Measurements from ENCODE around the gene CXCL11. TPM values are rescaled to one million over a fixed set of nuclear protein-coding genes. Genes with fewer than 3 reads are reported as not detected.

CXCL11 gene
- total and polyA plus RNA-seq, 10 of the 15 experiments (the other 5 are each of a cell fraction or from before 2014, with no cell fraction given), result 0.04 TPM; not detected in 9

GRCh38 chr4:76011018-76011670 is 24.7 kb downstream of the CXCL11 start:
- peak overlapping the region; percentile 85 for H3K27ac ChIP-seq (ENCODE audit: control insufficient read depth, insufficient read depth)
- peaks cover 0 to 2% of the 10 kb centered on the region in 2 experiments; a peak in 1 of 4 replicates for H3K27me3 ChIP-seq (replicated peaks in 1 of 2; ENCODE audit: control insufficient read depth in 2 of 2, insufficient read depth in 2 of 2, low read length in 1 of 2)
- POLR2A ChIA-PET, result no interaction called here
- RAD21 ChIA-PET (ENCODE audit: unreplicated experiment), result interaction anchor here (0.8 to 1.1 kb wide), 2 partner anchors 15 to 48 kb away, joined by 4 read pairs; no protein-coding TSS in a partner anchor
- H3K9me3 ChIP-seq (replicated peaks; ENCODE audit: control insufficient read depth, insufficient read depth, low read length), result no peaks in the 10 kb centered on the region; the same call in 2 of the 3 replicates
- no peak for DNase-seq (ENCODE audit: low read depth, low spot score)
- H3K79me2 ChIP-seq (ENCODE audit: control insufficient read depth, insufficient read depth, low read length), result no peaks in the 10 kb centered on the region
- SMC1A ChIA-PET (ENCODE audit: uncharacterized antibody, unreplicated experiment), result no interaction called here
- peak overlapping the region; percentile 15; the same call in 1 of the 2 replicates for H3K9ac ChIP-seq (ENCODE audit: control insufficient read depth, insufficient read depth, low read length)
- WGBS (ENCODE audit: insufficient coverage, insufficient replicate concordance, low lambda C conversion rate, missing lambda C conversion rate), result 93% methylated on average over 31 of the region's 31 CpGs
- no TSS peak for BruUV-seq (replicated peaks)
- ATAC-seq, result no peak
- in situ Hi-C loops (cut with MboI) (no loop called here), intact Hi-C loops (cut with micrococcal nuclease; ENCODE audit: unreplicated experiment) (loop anchor here (5.0 kb wide), 1 partner anchor 46 kb away; no protein-coding TSS in a partner anchor)
- H2AFZ ChIP-seq (ENCODE audit: control insufficient read depth, low read depth, low read length), result peak overlapping the region; percentile 74; the same call in 1 of the 2 replicates
- no peaks in the 10 kb centered on the region for H3K36me3 ChIP-seq (ENCODE audit: control insufficient read depth in 2 of 2, insufficient read depth in 2 of 2, low read length in 1 of 2)
- FAIRE-seq, result no peak
- CTCF ChIA-PET, result interaction anchor here (0.7 to 1.4 kb wide), 3 partner anchors 26 to 43 kb away, joined by 3 read pairs; no protein-coding TSS in a partner anchor
- peak overlapping the region; percentile 96 for H3K4me2 ChIP-seq (ENCODE audit: control insufficient read depth, insufficient read depth)
- TF ChIP-seq FOXK2 (IDR thresholded peaks at IDR 0.05) (no peak), NKRF (conservative IDR thresholded peaks at IDR 0.05) (no peak), ZBTB11 (CRISPR knock-in tag; IDR thresholded peaks at IDR 0.05) (no peak), EP300 (IDR thresholded peaks at IDR 0.05; ENCODE audit: borderline replicate concordance in 1 of 2, control insufficient read depth in 1 of 2, low read depth in 2 of 2, low read length in 2 of 2) (no peak), NR2C2 (IDR thresholded peaks at IDR 0.05; ENCODE audit: borderline replicate concordance, control insufficient read depth, insufficient read length, low read depth) (no peak), ZBED1 (IDR thresholded peaks at IDR 0.05; ENCODE audit: borderline replicate concordance) (no peak), ZBTB33 (IDR thresholded peaks at IDR 0.05) (no peak), ETV6 (conservative IDR thresholded peaks at IDR 0.05 in 1 of 2, IDR thresholded peaks at IDR 0.05 in 1 of 2; ENCODE audit: borderline replicate concordance in 1 of 2, low read depth in 1 of 2) (no peak)
- peaks cover 42% of the 10 kb centered on the region for H3K4me1 ChIP-seq (ENCODE audit: control insufficient read depth, insufficient read depth, low read length)
- no peaks in the 10 kb centered on the region for H4K20me1 ChIP-seq (ENCODE audit: control insufficient read depth, insufficient read depth)
- peak overlapping the region; percentile 23; the same call in 1 of the 2 replicates for H3K4me3 ChIP-seq
